Superior temporal gyrus (tissue), 1 donor: ENCODE data around the gene TSSK6.
A peak's percentile ranks its signal among the peaks of the same experiment; 100 is the strongest.

Experiments used
- DNase-seq: peaks from one replicate; pipeline ENCODE4 v3.0.0-alpha.2; 2016; ENCODE audit errors: extremely low spot score

The TSSK6 gene

DNA sequence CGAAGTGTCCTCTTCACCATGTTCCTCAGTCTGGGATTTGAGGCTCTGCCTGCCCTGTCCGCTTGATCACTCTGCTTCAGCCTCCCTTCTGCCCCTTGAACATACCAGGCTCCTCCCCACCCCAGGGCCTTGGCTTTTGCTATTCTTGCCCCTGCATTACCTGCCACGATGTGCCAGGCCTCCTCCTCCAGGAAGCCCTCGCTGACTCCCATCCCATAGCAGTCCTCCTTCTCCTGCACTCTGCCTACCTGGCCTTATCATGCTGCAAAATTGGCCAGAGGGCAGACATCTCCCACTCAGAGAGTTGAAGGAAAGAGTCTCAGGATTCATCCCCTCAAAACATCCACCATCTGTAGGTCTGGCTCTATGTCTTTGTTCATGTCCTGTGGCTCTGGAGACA is 15.5 kb upstream of the TSSK6 start:
- DNase-seq = no peak

GRCh38 chr19:19530423-19530804 is 15.1 kb upstream of the TSSK6 start:
- no peak for DNase-seq

DNA sequence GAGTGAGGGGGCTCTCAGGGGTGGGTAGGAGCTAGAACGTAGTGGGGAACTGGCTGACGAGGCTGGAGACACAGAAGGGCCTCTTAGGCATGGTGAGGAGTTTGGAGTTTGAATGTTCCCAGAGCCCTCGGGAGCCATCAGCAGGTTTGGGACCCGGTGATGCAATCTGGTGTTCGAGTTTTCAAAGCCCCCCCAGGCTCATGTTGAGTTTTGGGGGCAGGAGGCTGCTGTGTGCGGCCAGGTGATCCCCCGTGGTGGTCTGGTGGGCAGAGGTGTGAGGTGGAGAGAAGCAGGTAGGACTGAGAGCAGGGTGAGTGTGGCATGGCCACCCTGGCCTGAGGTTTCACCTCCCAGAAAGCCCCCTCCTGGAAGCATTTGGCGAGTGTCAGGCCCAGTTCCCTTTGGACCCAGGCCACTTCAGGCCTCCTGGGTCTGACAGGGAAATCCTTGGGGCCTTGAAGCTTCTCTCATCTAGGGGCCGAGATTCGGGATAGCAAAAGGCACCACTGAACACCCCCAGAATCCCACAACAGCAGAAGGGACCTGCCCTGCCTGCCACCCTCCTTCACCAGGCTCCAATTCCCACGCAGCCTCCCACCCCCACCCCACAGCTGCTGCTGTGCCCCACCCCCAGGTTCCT is 14.6 kb upstream of the TSSK6 start:
- DNase-seq = no peak

DNA sequence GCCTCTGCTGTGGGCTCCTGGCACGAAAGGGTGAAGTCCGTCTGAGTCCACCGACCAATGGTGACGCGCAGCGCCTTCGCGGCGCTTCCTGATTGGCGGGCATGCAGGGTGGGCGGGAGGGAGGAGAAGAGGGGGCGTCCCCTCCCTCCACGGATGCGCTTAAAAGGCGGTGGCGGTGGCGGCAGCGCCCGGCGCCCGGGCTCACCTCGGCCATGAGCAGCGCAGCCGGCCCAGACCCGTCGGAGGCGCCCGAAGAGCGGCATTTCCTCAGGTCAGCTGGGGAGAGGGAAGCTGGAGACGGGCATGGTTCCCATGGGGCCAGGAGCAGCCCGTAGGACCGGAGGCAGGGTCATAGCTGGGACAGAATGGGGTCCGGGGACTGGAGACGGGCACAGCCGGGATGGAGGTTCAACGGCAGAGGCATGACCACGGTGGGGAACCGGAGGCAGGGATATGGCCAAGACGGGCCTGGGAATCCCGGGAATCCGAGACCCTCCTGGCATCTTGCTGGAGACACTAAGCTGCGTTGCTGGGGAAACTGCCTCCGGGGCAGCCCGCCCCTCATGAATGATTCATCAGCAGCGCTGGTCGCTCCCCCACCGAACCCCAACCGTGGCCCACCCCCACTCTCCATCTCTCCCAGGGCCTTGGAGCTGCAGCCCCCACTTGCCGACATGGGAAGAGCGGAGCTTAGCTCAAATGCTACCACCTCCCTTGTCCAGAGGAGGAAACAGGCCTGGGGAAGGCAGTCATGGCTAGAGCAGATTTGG is 13.6 kb upstream of the TSSK6 start, which contains the start of gene YJEFN3:
TSS of gene YJEFN3 (plus strand) at position 191 of the 770 bp plus-strand sequence. CDS start at position 213, 22 bp downstream.
- peak; percentile 42 for DNase-seq

DNA sequence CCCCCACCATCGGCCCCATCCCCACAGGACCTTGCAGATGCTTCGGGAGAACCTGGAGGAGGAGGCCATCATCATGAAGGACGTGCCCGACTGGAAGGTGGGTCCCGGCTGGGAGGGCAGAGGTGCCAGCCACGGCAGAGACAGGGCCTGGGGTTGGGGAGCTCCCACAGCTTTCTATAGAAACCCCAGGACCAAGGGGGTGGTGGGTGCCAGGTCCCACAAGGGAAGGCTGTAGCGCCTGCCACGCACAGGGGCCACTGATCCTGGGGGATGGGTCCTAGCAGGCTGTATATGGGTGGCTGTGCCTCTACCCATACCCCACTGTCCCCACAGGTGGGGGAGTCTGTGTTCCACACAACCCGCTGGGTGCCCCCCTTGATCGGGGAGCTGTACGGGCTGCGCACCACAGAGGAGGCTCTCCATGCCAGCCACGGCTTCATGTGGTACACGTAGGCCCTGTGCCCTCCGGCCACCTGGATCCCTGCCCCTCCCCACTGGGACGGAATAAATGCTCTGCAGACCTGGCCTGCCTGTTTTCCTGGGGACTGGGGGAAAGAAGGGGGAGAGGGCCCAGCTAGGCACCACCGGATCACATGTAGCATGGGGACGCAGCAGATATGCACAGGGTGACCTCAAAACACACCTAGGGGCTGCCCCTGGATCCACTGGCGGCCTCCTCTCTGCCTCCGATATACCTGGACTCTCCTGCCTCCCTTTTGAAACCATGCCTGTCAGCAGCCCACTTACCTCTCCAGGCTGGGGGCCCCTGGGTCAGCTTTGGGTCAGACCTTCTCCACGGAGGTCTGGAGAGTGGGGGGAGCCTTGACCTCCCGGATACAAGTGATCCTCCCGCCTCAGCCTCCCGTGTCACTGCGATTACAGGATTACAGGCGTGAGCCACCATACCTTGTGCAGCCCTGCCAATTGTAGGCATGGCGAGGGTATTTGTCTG is 12.6 kb upstream of the TSSK6 start:
- no peak for DNase-seq

DNA sequence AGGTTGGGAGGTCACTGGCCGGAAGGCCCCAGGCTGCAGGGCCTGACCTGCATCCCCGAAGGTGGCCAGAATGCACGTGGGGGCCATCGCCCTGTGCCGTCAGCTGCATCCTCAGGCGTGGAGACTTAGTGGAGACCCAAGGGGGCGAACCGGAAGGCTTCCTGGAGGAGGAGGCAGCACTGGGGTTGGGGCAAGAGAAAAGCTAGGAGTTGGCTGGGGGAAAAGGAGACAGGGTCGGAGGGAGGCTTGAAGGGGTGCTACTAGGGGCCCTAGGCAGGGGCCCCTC is 12.0 kb upstream of the TSSK6 start:
- no peak for DNase-seq

DNA sequence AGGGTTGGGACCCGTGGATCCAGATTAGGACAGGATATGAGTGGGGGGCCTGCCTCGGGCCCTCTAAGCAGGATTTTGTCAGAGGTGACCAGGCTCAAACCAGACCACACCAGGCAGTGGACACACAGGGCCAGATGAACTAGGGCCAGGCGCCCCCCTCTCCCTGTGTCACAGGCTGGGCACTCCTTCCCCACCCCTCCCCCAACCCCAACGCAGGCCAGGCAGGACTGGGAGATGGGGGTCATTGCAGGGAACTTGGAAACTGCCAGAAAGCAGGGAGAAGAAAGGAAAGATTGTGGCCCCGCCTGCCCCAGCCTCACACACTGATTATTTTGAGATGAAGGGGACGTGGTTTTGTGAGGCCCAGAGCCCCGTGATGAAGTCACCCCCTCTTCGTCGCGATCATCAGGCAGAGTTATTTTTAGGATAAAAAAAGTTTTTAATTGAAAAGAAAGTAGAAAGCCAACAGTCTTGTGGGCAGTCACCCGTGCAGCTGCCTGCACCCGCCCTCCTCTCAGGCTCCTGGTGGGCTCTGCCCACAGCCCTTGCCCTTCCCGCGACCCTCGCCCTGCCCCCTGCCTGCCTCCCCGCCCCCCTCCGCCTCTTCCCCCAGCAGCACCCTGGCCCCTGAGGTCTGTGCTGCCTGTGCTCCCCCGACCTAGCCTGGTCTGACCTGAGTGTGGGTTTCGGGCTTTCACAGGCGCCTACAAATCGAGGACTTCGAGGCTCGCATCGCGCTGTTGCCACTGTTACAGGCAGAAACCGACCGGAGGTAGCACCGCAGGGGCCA is 11.4 kb upstream of the TSSK6 start:
- no peak for DNase-seq

DNA sequence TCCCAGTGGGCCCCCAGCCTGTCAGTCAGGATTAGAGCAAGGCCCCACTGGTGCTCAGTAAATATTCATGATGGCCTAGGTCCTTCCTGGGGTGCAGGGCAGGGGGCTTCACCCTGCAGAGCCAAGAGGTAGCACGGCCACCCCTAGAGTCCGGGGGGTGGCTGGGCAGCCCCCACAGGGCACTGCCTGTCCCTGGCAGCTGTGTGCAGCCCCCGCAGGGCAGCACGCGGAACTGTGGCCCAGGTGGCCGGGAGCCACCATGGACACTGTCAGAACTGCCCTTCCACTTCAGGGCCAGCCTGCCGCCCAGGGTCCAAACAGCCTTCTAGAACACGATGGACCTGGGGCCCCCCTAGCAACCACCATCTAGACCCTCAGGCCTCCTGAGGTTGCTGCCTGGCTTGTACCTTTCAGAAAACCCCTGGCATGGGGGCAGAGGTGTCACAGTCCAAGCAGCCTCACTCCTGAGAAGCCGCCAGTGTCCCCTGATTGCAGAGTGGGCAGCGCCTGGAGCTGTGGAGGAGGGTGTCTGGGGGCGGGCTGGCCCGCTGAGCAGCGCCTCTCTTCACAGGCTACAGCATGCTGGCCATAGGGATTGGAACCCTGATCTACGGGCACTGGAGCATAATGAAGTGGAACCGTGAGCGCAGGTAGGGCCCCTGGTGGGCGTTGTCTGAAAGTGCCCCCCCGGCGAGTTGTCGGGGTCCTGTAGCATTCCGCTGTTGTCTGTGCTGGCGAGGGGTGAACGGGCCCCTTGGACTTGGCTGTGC is 10.4 kb upstream of the TSSK6 start:
- DNase-seq = no peak

- no peak for DNase-seq
These were observed 8.7 kb upstream of the TSSK6 start for GRCh38 chr19:19524053-19524452.

GRCh38 chr19:19523177-19523576 is 7.8 kb upstream of the TSSK6 start:
- no peak for DNase-seq

DNA sequence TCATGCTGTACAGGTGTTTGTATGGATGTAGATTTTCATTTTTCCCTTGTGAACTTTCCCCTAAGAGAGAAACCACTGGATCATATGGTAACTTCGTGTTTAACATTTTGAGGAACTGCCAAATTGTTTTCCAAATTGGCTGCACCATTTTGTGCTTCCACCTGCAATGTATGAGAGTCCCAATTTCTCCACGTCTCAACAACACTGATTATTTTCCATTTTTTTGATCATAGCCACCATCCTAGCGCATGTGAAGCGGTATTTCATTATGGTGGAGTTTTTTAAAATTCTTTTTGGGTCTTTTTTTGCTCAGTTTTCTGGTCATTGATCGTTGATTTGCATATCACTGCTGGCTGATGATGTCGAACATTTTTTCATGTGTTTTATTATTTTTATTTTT is 5.6 kb upstream of the TSSK6 start:
- no peak for DNase-seq

DNA sequence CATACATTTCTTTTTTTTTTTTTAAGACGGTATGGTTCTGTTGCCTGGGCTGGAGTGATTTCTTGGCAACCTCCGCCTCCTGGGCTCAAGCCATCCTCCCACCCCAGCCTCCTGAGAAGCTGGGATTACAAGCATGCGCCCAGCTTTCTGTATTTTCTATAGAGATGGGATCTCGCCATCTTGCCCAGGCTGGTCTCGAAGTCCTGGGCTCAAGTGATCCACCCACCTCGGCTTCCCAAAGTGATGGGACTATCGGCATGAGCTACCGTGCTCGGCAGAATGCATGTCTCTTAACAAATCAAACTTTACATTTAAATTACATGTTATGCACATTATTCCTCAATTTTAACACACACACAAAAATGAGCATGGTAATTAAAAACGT is 1.9 kb upstream of the TSSK6 start:
- DNase-seq = no peak

- peak; percentile 97 for DNase-seq
These were observed 533 bp upstream of the TSSK6 start, which contains the start of gene NDUFA13 for GRCh38 chr19:19515642-19516519. Gene NDUFA13 (plus strand): TSS chr19:19516225. CDS start chr19:19516239, 14 bp downstream.

- DNase-seq = no peak
These were observed 1.1 kb downstream of the TSSK6 start for GRCh38 chr19:19514215-19514657.

DNA sequence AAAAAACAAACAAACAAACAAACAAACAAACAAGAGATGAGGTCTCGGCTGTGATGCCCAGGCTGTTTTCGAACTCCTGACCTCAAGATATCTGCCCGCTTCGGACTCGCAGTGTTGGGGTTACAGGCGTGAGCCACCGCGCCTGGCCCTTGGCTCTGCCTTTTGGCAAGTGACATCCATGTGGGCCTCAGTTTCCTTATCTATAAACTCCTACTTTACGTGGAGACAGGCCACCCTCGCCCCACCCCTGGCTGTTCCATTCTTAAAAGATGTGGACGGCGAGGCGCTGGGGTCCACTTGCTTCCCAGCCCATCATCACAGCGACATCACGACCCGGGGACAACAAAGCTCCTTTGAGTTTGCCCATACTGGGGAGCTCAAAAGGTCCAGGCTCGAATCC is 1.7 kb downstream of the TSSK6 start:
- DNase-seq = no peak

- DNase-seq = no peak
These were observed 4.9 kb downstream of the TSSK6 start for GRCh38 chr19:19510432-19510831.

- no peak for DNase-seq
These were observed 7.1 kb downstream of the TSSK6 start for GRCh38 chr19:19508217-19508616.

DNA sequence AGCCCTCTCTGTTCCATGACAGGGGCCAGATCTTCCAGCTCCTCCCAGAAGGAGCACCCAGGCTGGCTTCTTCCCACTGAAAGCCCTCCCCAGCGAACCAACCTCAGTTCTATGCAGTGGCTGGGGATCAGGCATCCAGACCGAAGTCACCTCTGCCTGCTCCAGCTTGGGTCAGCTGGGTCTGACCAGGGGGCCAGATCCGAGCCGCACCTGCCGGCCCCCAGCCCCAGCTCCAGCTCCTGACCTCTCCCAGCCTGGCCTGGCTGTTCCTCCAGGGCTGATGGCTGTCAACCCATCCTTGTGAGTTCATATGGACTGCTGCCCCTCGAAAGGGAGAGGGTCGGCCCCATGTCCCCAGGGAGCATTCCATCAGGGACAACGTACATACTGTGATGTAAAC is 8.0 kb downstream of the TSSK6 start:
- no peak for DNase-seq

GRCh38 chr19:19506592-19506991 is 8.8 kb downstream of the TSSK6 start:
- peak; percentile 35 for DNase-seq
